HG03097 (cell line): ENCODE data around the gene METTL22.

Experiments
- ATAC-seq: cut with Tn5 transposase; IDR thresholded peaks from one replicate; pipeline ENCODE4 v1.9.1; 2021; ENCODE audit not compliant: unreplicated experiment, low FRiP score

METTL22 gene

DNA sequence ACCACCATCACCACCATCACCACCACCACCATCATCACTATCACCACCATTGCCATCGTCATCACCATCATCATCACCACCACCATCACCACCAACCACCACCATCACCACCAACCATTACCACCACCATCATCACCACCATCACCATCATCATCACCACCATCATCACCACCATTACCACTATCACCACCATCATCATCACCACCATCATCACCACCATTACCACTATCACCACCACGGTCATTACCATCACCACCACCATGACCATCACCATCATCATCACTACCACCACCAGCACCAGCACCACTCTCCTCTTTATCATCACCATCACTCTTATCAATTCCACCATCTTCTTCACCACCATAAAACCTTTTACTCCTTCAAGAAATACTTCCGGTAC is 30.0 kb upstream of the METTL22 start:
- ATAC-seq, result no peak

DNA sequence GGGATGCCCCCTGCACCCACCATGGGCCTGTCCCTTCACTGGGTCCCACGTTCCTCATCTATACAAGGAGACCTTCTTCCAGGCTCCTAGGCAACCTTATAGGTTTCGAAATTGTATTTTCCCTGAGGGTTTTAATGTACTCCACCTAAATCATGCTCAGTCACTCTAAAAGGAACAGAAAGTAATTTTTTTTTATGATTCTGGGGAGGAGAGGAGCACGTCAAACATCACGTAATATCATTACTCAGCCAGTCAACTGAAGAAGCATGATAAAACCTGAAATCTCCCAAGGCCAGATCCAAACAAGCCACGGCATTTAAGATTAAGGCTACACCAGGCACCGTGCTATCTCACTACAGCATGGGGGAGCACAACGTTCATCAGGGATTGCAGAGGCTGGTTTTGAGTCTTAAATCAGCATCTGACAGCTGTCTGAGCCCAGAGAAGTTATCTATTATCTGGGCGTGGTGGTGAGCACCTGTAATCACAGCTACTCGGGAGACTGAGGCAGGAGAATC is 27.3 kb upstream of the METTL22 start:
- ATAC-seq, result no peak

DNA sequence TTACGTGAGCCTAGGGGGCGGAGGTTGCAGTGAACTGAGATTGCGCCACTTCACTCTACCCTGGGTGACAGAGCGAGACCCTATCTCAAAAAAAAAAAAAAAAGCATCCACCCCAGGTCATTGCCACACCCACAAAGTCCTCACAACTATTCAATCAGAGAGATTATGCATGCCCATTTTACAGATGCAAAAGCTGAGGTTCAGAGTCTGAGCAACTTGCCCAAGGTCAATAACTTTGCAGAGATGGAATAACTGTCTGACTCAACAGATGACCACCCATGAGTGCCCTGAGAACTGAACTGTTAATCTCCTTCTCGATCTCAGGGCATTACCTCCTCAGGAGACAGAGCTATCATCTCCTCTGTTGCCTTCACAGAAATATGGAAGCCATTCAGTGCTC is 25.7 kb upstream of the METTL22 start:
- ATAC-seq, result no peak

DNA sequence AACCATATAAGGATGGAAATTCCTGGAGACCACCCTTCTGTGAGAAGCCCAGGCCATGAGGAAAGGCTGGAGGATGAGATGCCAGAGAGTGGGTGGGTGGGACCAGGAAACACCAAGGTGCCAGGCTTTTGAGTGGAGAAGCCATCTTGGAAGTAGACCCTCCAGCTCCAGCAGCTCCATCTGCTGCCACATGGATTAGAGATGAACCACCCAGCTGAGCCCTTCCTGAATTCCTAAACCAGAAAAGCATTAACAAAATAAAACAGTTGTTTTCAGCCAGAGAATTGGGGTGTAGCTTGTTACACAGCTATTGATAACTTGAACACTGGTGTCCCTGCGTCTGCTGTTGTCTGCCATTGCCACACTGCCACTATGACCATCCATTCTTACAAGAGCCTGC is 24.9 kb upstream of the METTL22 start:
- no peak for ATAC-seq

DNA sequence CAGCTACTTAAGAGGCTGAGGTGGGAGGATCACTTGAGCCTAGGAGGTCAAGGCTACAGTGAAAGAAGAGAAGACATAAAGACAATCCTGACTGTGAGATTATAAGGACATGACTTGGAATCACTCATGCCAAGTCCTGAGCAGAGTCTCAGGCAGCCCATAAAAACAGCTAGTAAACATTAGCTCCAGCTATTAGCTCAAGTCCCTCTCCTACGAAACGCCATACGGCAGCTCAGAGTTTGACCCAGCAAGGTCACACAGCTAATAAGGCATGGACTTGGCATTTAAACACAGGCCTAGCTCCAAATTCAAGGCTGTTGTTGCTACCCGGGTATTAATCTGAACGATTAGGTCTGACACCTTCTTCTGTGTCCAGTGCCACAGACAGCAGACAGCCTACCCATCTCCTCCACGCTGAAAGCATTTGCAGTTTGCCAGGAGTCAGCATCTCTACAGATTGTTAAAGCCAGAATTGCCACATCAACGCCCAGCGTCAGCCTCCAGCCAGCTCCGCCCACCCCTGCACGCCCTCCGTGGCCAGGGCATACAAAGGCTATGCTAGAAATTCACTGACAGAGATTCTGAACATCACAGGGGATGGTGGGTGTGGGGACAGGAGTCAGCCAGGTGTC is 21.2 kb upstream of the METTL22 start:
- ATAC-seq, result no peak

DNA sequence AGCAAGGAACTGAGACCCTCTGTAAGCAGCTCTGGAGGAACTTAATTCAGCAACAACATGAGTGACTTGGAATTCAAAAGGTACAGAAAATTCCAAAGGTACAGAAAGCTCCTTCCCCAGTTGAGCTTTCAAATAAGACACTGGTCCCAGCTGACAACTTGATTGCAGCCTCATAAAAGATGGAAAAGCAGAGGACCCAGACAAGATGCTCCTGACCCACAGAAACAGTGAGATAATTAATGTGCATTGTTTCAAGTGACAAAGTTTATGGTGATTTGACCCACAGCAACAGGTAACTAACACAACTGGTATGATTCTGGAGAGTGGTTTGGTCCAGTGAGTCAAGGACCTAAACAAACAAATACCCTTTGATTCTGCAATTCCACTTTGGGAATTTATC is 15.9 kb upstream of the METTL22 start:
- no peak for ATAC-seq

DNA sequence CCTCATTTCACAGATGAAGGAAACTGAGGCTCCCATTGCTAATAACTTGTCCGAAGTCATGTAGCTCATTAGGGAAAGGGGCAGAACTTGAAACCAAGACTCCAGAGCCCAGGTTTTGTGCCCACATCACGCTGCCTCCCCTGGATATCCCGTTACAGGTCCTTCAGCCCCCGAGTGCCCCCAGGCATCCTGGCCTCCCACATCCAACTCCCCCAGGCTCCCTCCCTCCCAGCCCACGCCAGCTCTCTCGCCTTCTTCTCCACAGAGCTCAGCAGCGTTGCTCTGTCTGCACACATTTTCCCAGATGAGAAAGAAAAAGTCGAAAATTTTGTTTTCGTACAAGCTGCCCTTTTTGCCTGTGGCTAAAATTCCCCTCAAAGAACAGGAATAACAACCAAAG is 14.3 kb upstream of the METTL22 start:
- ATAC-seq, result no peak

DNA sequence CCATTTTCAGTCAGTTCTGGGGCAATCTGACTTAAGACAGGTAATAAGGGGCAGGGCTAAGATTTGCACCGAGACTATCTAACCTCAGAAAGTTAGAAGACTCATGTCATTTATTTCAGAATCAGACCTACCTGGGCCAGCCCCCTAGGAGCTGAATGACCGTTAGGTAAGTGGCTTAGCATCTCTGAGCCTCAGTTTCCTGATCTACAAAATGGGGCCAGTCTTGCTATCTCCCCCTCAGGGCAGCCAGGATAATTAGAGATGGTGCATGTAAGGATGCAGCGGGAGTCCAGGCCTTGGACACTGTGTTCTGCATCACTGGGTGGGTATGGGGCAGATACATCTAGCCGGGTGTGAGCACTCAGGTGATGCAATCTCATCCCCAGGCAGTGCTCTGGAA is 10.4 kb upstream of the METTL22 start:
- no peak for ATAC-seq

DNA sequence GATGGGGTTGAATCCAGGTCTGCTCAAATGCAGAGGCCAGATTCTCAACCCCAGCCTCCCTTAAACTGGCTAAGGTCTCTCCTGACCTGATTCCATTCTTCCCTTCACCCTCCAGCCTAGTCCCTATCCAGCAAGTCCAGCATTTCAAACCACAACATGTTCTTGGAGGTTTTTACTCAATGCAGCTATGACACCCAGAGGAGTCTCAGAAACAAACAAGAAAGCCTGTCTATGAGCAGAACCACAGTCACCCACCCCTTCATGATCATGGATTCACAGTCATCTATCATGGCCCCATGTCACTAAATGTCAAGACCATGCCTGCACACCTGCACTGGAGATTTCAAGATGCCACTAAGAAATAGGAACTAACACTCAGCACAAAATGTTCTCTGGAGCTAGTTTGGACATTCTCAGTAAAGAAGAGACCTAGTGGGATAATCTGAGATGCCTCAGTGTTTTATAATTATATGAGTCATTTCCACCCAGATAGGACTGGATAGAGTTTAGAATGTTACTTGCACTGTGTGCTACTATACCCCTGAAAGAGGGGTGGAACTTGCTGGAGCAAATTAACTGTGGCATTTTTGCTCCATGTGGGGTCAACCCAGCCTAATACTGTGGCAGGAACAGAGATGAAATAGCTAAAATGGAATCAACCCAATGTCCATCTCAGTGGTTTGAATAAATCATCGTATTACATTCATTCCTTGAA is 9.5 kb upstream of the METTL22 start:
- no peak for ATAC-seq

DNA sequence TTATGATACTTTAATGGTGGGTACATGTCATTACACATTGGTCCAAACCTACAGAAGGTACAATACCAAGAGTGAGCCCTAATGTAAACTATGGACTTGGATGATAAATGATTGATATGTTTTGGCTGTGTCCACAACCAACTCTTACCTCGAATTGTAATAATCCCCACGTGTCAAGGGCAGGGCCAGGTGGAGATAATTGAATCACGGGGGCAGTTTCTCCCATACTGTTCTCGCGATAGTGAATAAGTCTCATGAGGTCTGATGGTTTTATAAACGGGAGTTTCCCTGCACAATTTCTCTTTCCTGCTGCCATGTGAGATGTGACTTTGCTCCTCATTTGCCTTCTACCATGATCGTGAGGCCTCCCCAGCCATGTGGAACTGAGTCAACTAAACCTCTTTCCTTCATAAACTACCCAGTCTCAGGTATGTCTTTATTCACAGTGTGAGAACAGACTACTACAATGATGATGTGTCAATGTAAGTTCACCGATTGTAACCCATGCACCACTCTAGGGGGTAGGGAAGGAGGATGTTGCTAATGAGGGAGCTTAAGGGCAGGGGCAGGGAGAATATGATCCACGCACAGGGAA is 7.0 kb upstream of the METTL22 start:
- no peak for ATAC-seq

DNA sequence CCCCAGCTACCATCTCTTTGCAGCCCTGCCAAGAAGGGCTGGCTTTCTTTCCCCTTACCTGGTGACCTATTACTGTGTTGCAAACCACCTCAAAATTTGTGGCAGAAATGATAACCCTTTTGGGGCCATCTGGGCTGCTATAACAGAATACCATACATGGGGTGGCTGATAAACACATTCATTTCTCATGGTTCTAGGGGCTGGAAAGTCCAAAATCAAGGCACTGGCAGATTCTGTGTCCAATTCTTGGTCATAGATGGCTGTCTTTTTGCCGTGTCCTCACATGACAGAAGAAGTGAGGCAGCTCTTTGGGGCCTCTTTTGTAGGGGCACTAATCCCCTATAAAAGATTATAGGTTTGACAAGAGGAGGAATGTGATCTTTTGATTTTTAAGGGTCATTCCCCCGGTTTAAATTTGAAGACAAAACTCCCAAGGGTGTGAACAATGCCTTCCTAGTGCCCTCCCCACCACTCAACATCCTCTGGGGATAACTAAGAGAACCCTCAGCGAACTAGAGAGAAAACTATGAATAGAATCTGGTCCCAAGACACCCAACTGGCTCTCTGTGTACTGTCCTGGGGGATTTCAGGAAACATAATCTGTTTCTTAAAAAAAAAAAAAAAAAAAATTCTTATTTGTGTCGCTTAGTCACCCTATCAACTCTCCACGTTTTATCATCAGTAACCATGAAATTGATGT is 1.7 kb upstream of the METTL22 start:
- ATAC-seq, result no peak

DNA sequence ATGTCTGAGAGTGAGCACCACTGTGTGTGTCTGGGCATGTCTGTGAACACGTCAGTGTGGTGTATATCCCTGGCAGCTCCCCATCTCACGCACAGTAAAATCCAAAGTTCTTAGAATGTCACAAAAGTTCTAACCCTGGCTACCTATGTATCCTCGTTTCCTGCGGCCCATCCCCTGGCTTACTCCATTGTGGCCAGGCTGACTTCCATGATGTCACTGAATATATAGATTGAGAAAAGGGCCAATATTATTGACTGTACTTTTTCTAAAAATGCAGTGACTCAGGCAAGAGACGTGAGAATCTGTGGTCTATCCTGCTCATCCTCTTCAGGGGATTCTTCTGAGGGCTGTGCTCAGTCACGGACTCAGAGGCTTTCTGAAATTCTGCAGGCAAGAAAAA is 963 bp upstream of the METTL22 start:
- no peak for ATAC-seq

DNA sequence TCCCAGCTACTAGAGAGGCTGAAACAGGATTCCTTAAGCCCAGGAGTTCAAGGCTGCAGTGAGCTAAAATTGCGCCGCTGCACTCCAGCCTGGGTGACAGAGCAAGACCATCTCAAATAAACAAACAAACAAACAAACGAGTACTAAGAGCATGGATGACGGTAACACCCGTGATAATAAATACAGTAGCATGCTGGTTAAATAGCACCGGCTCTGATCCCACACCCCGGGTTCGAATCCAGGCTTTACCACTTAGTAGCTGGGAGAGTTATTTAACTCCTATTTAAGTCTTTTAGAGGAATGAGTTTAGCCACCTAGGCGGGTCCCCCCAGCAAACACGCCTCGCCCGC is 301 bp upstream of the METTL22 start:
- ATAC-seq, result no peak

DNA sequence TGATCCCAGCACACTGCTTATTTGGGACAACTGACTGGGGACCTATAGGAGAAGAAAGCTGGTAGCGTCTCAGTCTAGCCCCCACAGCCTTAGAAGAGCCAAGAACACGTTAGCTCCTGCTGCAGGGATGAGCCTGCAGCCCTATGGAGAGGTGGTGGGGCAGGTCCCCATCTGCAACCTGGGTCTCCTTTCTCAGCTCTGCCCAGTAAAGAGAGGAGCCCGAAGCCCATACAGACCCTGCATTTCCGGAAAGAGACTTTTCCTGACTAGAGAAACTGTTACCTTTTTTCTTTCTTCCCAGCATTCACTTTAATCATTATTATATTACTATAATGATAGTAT is 788 bp downstream of the METTL22 start:
- no peak for ATAC-seq

DNA sequence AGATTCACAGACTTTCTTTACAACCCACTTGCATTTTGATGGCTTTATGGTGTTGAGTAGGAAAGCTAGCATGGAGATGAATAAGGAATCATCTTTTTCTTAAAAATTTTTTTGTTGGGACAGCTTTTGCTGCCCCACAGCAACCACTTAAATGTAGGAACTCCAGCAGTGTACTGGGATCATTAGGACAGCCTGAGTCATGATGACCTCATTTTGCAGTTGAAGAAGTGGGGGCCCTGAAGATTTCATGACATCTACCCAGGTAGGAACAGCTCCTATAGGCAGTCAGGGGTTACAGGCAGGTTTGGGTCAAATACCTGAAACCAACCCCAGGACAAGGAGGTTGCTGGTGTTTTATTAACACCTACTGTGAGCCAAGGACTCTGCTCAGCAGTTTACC is 2.1 kb downstream of the METTL22 start:
- no peak for ATAC-seq

DNA sequence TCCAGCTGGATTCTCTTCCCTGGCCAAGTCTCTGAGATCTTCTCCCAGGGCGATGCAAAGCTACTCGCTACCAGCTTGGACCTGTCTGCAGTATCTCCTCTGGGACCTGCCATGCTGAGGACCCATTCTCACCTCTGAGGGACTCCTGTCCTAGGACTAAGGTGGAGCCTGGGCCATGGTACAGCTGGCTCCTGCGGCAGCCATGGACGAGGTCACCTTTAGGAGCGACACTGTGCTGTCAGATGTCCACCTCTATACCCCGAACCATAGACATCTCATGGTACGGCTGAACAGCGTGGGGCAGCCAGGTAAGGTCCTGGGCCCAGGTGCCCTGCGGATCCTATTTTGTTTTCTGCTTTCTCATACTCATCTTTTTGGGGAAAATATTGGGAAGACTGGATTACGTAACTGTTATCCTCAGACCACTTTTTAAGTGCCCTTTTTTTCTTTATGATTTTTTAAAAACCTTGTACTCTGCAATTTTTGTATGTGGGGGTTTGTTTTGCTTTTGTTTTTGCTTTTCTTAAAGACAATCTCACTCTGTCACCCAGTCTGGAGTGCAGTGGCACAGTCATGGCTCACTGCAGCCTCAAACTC is 4.1 kb downstream of the METTL22 start:
- no peak for ATAC-seq

DNA sequence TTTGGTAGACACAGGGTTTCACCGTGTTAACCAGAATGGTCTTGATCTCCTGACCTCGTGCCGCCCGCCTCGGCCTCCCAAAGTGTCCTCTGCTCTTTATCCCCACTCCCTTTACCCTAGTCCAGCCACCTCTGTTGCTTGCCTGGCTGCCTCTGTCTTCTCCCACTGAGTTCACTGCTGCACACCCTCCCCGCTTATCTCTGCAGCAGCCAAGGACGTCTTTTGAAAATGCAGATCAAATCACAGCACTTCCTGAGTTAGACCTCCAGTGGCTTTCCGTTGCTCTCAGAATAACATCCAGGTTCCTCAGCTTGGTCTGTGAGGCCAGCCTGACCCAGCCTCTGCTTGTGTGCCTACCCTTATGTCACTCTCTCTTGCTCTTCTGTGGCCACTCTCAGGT is 5.4 kb downstream of the METTL22 start:
- ATAC-seq, result no peak

DNA sequence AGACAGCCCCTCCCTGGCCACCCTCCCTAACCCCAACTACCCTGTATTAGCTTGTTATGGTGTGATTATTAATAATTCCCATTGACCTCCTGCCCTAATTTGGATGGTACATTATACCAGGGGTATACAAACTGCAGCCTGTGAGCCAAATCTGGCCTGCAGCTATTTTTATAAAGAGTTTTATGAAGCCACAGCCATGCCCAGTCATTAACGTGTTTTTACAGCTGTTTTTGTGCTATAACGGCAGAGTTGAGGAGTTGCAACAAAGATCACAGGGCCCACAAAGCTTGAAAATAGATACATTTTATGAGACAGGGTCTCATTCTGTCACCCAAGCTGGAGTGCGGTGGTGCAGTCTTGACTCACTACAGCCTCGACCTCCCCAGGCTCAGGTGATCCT is 6.0 kb downstream of the METTL22 start:
- ATAC-seq, result no peak

DNA sequence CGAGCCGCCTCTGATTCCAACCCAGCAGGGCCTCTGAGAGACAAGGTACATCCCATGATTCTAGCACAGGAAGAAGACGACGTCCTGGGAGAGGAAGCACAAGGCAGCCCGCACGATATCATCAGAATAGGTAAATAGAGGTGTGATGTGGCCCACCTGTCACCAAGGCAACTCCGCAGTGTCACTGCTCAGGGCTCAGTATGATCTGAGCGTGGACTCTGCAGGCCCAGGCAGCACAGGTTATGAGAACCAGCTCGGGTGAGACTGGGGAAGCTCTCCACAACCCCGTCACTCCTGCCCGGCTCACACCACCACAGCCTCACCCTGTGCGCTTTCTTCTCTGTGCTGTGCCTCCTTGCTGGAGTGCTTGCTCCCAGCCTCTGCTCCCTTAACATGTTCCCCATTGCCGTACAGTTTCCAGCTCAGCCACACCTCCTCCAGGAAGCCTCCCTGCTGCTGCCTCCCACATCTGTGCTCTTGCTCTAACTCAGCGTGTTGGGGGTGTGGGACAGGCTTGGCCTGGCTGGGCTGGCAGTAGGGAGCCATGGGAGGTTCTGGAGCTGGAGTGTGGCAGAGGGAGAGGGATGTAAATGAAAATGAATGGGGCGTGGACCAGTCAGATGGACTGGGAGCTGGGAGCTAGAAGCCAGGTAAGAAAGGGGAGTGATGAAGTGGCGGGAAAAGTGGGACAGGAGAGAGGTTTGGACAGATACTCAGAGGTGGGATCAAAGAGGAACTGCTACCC is 7.7 kb downstream of the METTL22 start:
- ATAC-seq, result no peak

DNA sequence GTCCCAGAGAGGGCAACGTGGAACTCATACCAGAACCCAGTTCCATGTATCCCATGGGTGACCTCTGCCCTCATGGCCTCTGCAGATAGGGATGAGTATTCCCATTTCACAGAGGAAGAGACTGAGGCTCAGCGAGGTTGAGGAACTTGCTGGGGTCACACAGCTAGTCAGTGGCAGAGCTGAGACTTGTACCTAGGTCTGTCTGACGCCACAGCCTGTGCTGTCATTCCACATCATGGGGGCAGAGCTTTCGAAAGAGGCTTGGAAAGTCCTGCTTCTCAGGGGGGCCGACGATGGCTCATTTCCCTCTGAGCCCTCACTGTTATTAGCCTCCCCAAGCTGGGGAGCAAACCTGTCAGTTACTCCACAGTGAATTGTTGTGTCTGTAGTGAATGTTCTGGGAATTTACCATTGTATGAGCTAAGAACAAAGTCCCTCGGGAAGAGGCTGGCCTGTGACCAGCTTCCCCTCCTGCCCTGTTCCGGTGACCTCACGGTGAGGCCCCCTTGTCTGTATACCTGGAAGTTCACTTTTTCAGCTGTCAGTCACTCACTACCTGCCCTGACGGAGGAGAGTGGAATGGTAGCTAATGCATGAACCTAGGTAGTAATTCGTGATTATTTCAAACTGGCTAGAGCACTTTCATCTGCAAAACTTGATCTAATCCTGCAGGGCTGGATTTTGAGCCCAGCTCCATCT is 8.9 kb downstream of the METTL22 start:
- no peak for ATAC-seq
